Keratinocyte (primary cell): ENCODE measurements around the gene JCAD. TPM values are rescaled to one million over a fixed set of nuclear protein-coding genes. Genes with fewer than 3 reads are reported as not detected.
A peak's percentile ranks its signal among the peaks of the same experiment; 100 is the strongest.

Source experiments
- DNase-seq: peaks from one replicate; pipeline ENCODE4 v3.0.0-alpha.2; 2011; ENCODE audit warnings: low read depth, missing footprints, low spot score
- FAIRE-seq: peaks from 2 replicates; lab custom pipeline; 2011; peaks lifted over from hg19 to GRCh38; lab: Jason Lieb, UNC
- H2AFZ ChIP-seq: 2 replicates; pipeline ENCODE4 v1.6.0; 2012; ENCODE audit warnings: low read length, control low read depth, inconsistent platforms; ENCODE audit not compliant: control insufficient read depth
- H3K27ac ChIP-seq: 2 replicates; pipeline ENCODE4 v1.5.1; 2011; ENCODE audit warnings: low read length; ENCODE audit not compliant: control insufficient read depth, insufficient read depth
- H3K27me3 ChIP-seq: 3 replicates; pipeline ENCODE4 v1.6.0; 2011; ENCODE audit warnings: low read length; ENCODE audit not compliant: control insufficient read depth, insufficient read depth; ENCODE audit errors: extremely low read depth
- H3K36me3 ChIP-seq, 2 experiments: 2 replicates in 1 of 2; 3 replicates in 1 of 2; pipeline ENCODE4 v1.5.1; 2011; ENCODE audit warnings: low read length in 2 of 2, mild to moderate bottlenecking in 1 of 2; ENCODE audit not compliant: control insufficient read depth in 2 of 2, insufficient read depth in 2 of 2; ENCODE audit errors: extremely low read depth in 1 of 2
- H3K4me1 ChIP-seq: 3 replicates; pipeline ENCODE4 v1.5.1; 2011; ENCODE audit warnings: low read length; ENCODE audit not compliant: control insufficient read depth, insufficient read depth; ENCODE audit errors: extremely low read depth
- H3K4me2 ChIP-seq: 3 replicates; pipeline ENCODE4 v1.6.0; 2011; ENCODE audit warnings: low read depth, low read length; ENCODE audit not compliant: control insufficient read depth, insufficient read depth; ENCODE audit errors: extremely low read depth
- H3K4me3 ChIP-seq, 3 experiments: fragments of 200-600 bp in 1 of 3; sonication (generic) in 1 of 3; 2 replicates in 2 of 3; 3 replicates in 1 of 3; pipeline ENCODE4 v1.5.1; 2011 to 2016; ENCODE audit warnings: low read length in 3 of 3, mild to moderate bottlenecking in 3 of 3, control low read depth in 2 of 3, inconsistent platforms in 1 of 3, low read depth in 1 of 3, mixed read lengths in 1 of 3, mixed run types in 1 of 3, moderate library complexity in 1 of 3; ENCODE audit not compliant: control insufficient read depth in 2 of 3, insufficient read depth in 2 of 3; ENCODE audit errors: extremely low read depth in 1 of 3
- H3K79me2 ChIP-seq: 2 replicates; pipeline ENCODE4 v1.6.0; 2012; ENCODE audit warnings: low read length; ENCODE audit not compliant: control insufficient read depth, insufficient read depth
- H3K9ac ChIP-seq: 3 replicates; pipeline ENCODE4 v1.6.0; 2011; ENCODE audit warnings: low read length; ENCODE audit not compliant: control insufficient read depth, insufficient read depth; ENCODE audit errors: extremely low read depth
- H3K9me1 ChIP-seq: 3 replicates; pipeline ENCODE4 v1.6.0; 2011; ENCODE audit warnings: low read length; ENCODE audit not compliant: control insufficient read depth, insufficient read depth; ENCODE audit errors: extremely low read depth
- H3K9me3 ChIP-seq: 2 replicates; pipeline ENCODE4 v1.5.1; 2012; ENCODE audit warnings: low read depth, low read length; ENCODE audit not compliant: control insufficient read depth
- H4K20me1 ChIP-seq: 3 replicates; pipeline ENCODE4 v1.6.0; 2011; ENCODE audit warnings: low read length; ENCODE audit not compliant: control insufficient read depth, insufficient read depth; ENCODE audit errors: extremely low read depth
- CTCF ChIP-seq, 3 experiments: IDR thresholded peaks in 1 of 3; conservative IDR thresholded peaks in 1 of 3; optimal IDR thresholded peaks in 1 of 3; 2 replicates in 2 of 3; 3 replicates in 1 of 3; pipeline versions ENCODE3 to v1.5.1; 2011; ENCODE audit warnings: low read length in 3 of 3, mild to moderate bottlenecking in 3 of 3, moderate library complexity in 2 of 3, control low read depth in 1 of 3, inconsistent platforms in 1 of 3; ENCODE audit not compliant: insufficient read depth in 2 of 3; ENCODE audit errors: extremely low read depth in 1 of 3
- EZH2 ChIP-seq: IDR thresholded peaks from one replicate; pipeline ENCODE4 v1.6.1; 2012; ENCODE audit warnings: inconsistent platforms, mild to moderate bottlenecking, low read length, moderate library complexity
- dilution Hi-C: fragments of 300-500 bp; cut with MboI; formaldehyde crosslinking; loops from one replicate; pipeline ENCODE4 v1.7.0; 2020; ENCODE audit warnings: low sequenced_read_pairs; ENCODE audit not compliant: extremely low pct_ligation_motif_present
- polyA plus RNA-seq, 5 experiments: library from polyadenylated mRNA; depleted of rRNA in 3 of 5; stranded (reverse) in 3 of 5; stranded (forward) in 1 of 5; unstranded in 1 of 5; fragments of >200 nt; gene quantifications; 1 replicate in 1 of 5; 2 replicates in 3 of 5; 3 replicates in 1 of 5; pipeline versions ENCODE4 v1.2.1 to v1.2.3, GENCODE V29; 2011 to 2012; ENCODE audit warnings: missing spikeins in 2 of 5, low read depth in 1 of 5, low replicate concordance in 1 of 5

Gene JCAD
- polyA plus RNA-seq, 1 donor (not counting 4 experiments of a cell fraction or from before 2014, with no cell fraction given) = 0.10 TPM

GRCh38 chr10:30099101-30099500 lies 39.7 kb upstream of the JCAD start:
- Histone ChIP-seq H3K9ac (no peak overlapping the region), H3K4me3 (no peak overlapping the region), H3K4me1 (peaks cover 11% of the 10 kb centered on the region), H3K9me3 (no peaks in the 10 kb centered on the region), H3K79me2 (no peaks in the 10 kb centered on the region), H3K27ac (peak overlapping the region; percentile 27), H2AFZ (no peak overlapping the region), H3K36me3 (no peaks in the 10 kb centered on the region), H3K27me3 (peaks cover 2% of the 10 kb centered on the region), H3K9me1 (no peaks in the 10 kb centered on the region), H4K20me1 (no peaks in the 10 kb centered on the region), H3K4me2 (peak overlapping the region; percentile 53)
- DNase-seq (no peak), FAIRE-seq (no peak)
- TF ChIP-seq EZH2 (no peak), CTCF (optimal IDR thresholded peaks at IDR 0.05 in 1 of 3, IDR thresholded peaks at IDR 0.05 in 1 of 3, conservative IDR thresholded peaks at IDR 0.05 in 1 of 3; ENCODE audit: extremely low read depth in 1 of 3, insufficient read depth in 2 of 3, low read length in 3 of 3) (no peak)
- dilution Hi-C loops = no loop called here

GRCh38 chr10:30098629-30099028 lies 39.2 kb upstream of the JCAD start:
- peak; percentile 39 for FAIRE-seq
- Histone ChIP-seq H4K20me1 (no peaks in the 10 kb centered on the region), H3K4me2 (peak overlapping the region; percentile 53), H3K79me2 (no peaks in the 10 kb centered on the region), H3K9me1 (no peaks in the 10 kb centered on the region), H3K4me1 (peaks cover 11% of the 10 kb centered on the region), H3K4me3 (no peak overlapping the region), H3K36me3 (no peaks in the 10 kb centered on the region), H3K27ac (peak overlapping the region; percentile 27), H2AFZ (no peak overlapping the region), H3K9me3 (no peaks in the 10 kb centered on the region), H3K9ac (no peak overlapping the region), H3K27me3 (peaks cover 2% of the 10 kb centered on the region)
- no peak for TF ChIP-seq CTCF (optimal IDR thresholded peaks at IDR 0.05 in 1 of 3, IDR thresholded peaks at IDR 0.05 in 1 of 3, conservative IDR thresholded peaks at IDR 0.05 in 1 of 3; ENCODE audit: extremely low read depth in 1 of 3, insufficient read depth in 2 of 3, low read length in 3 of 3)
- no peak for TF ChIP-seq EZH2
- peak; percentile 45 for DNase-seq
- dilution Hi-C loops = no loop called here
